Common myeloid progenitor, CD34-positive (primary cell): ENCODE results near the gene MAPK8IP2.

ENCODE experiments used
- CTCF ChIA-PET: fragments of 350-600 bp; sonication (Branson Sonifier 250); formaldehyde crosslinking; loops from one replicate; lab custom pipeline; 2021; ENCODE audit warnings: antibody characterized with exemption; lab: Charles Lee
- POLR2A ChIA-PET: fragments of 350-600 bp; sonication (Branson Sonifier 250); formaldehyde crosslinking; loops from one replicate; lab custom pipeline; 2021; ENCODE audit warnings: antibody characterized with exemption; lab: Charles Lee
- DNase-seq, 3 donors: peaks; one replicate each; pipeline versions ENCODE4 v3.0.0 to v3.0.0-alpha.2; 2013
- H3K27ac ChIP-seq, 2 experiments: 1 replicate in 1 of 2; 2 replicates in 1 of 2; pipeline ENCODE4 v1.7.0; 2013; ENCODE audit warnings: inconsistent platforms in 2 of 2, low read length in 2 of 2, mild to moderate bottlenecking in 2 of 2, low read depth in 1 of 2, moderate library complexity in 1 of 2; ENCODE audit not compliant: severe bottlenecking in 2 of 2, insufficient read depth in 1 of 2, poor library complexity in 1 of 2
- H3K27me3 ChIP-seq, 5 experiments: replicated peaks in 2 of 5; 1 replicate in 3 of 5; 2 replicates in 2 of 5; pipeline versions ENCODE4 v1.6.1 to v1.7.0; 2013; ENCODE audit warnings: low read length in 4 of 5, mild to moderate bottlenecking in 2 of 5, moderate library complexity in 2 of 5, inconsistent platforms in 1 of 5; ENCODE audit not compliant: insufficient read depth in 5 of 5, control insufficient read depth in 4 of 5
- H3K36me3 ChIP-seq, 4 experiments: 1 replicate in 2 of 4; 2 replicates in 2 of 4; pipeline versions ENCODE4 v1.6.1 to v1.7.0; 2013; ENCODE audit warnings: low read length in 3 of 4, control low read depth in 1 of 4, mild to moderate bottlenecking in 1 of 4; ENCODE audit not compliant: control insufficient read depth in 4 of 4, insufficient read depth in 4 of 4
- H3K4me1 ChIP-seq, 4 experiments: 1 replicate in 3 of 4; 2 replicates in 1 of 4; pipeline versions ENCODE4 v1.6.1 to v1.7.1; 2013; ENCODE audit warnings: low read length in 3 of 4, mild to moderate bottlenecking in 3 of 4, control low read depth in 1 of 4, inconsistent platforms in 1 of 4, moderate library complexity in 1 of 4; ENCODE audit not compliant: control insufficient read depth in 4 of 4, insufficient read depth in 4 of 4; ENCODE audit errors: control extremely low read depth in 1 of 4
- H3K4me3 ChIP-seq, 7 experiments: 1 replicate in 4 of 7; 2 replicates in 3 of 7; pipeline versions ENCODE4 v1.5.1 to v1.7.0; 2013; ENCODE audit warnings: mild to moderate bottlenecking in 7 of 7, low read length in 6 of 7, moderate library complexity in 6 of 7, inconsistent platforms in 2 of 7, low read depth in 2 of 7, control low read depth in 1 of 7; ENCODE audit not compliant: insufficient read depth in 4 of 7, control insufficient read depth in 1 of 7; ENCODE audit errors: extremely low read depth in 1 of 7
- H3K9me3 ChIP-seq, 5 experiments: 1 replicate in 4 of 5; 2 replicates in 1 of 5; pipeline versions ENCODE4 v1.6.1 to v1.7.1; 2013; ENCODE audit warnings: low read length in 4 of 5, mild to moderate bottlenecking in 2 of 5, inconsistent platforms in 1 of 5, low read depth in 1 of 5, moderate library complexity in 1 of 5; ENCODE audit not compliant: control insufficient read depth in 4 of 5, insufficient read depth in 2 of 5; ENCODE audit errors: control extremely low read depth in 1 of 5
- WGBS: methylation state at CpG from one replicate; pipeline ENCODE4 v1.1.5; 2013; ENCODE audit not compliant: insufficient coverage; 5-methylcytosine and 5-hydroxymethylcytosine counted together

MAPK8IP2 gene

GRCh38 chr22:50579752-50580151, 20.8 kb upstream of the MAPK8IP2 start:
- no peak overlapping the region for H3K27ac ChIP-seq
- POLR2A ChIA-PET = no interaction called here
- peaks cover 0 to 3% (median 0%) of the 10 kb centered on the region in 5 experiments for H3K27me3 ChIP-seq
- H3K4me3 ChIP-seq = no peak overlapping the region
- no peaks in the 10 kb centered on the region for H3K9me3 ChIP-seq
- no peak for DNase-seq
- H3K4me1 ChIP-seq = peaks cover 0 to 34% (median 26%) of the 10 kb centered on the region in 4 experiments
- 100% methylated on average over 1 of the region's 4 CpGs for WGBS
- CTCF ChIA-PET = no interaction called here
- peaks cover 0 to 44% (median 17%) of the 10 kb centered on the region in 4 experiments for H3K36me3 ChIP-seq

GRCh38 chr22:50581031-50581949, 19.3 kb upstream of the MAPK8IP2 start:
- H3K4me1 ChIP-seq = peaks cover 0 to 41% (median 26%) of the 10 kb centered on the region in 4 experiments
- H3K9me3 ChIP-seq = no peaks in the 10 kb centered on the region
- no peak for DNase-seq
- peak overlapping the region; percentile 32 to 84 (median 79) for H3K4me3 ChIP-seq
- ChIA-PET CTCF (interaction anchor here (0.5 to 1.9 kb wide), 5 partner anchors 10 to 80 kb away, joined by 3 to 4 read pairs (median 4); partner anchors contain the start of gene SYCE3), POLR2A (no interaction called here)
- 94% methylated on average over 18 of the region's 22 CpGs for WGBS
- peak overlapping the region in 1 of 2 experiments; percentile 92 for H3K27ac ChIP-seq
- peaks cover 0 to 3% (median 0%) of the 10 kb centered on the region in 5 experiments for H3K27me3 ChIP-seq
- peaks cover 0 to 37% (median 17%) of the 10 kb centered on the region in 4 experiments for H3K36me3 ChIP-seq

DNA sequence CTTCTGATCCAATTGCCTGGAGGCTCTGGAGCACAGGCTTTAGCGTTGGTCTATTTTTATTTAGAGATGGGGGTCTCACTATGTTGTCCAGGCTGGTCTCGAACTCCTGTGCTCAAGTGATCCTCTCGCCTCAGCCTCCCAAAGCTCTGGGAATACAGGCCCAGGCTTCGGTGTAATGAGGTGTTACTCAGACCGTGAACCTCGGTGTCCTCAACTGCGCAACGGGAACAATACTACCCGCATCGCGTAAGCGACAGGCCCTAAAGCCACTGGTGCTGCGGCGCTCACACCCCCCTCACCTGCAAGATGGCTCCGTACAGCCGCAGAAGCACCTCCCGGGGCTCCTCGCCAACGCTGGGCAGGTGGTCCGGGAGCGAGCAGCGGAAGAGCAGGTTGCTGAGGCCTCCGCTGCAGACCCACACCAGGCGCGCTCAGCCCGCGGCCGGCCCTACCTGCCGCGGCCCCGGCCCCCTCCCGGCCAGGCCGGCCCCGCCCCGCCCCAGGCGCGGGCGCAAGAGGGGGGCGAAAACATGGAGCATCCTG, 18.6 kb upstream of the MAPK8IP2 start:
- POLR2A ChIA-PET = interaction anchor here (1.0 to 1.6 kb wide), 4 partner anchors 12 to 90 kb away, joined by 3 to 8 read pairs (median 5); partner anchors contain the start of gene SYCE3
- H3K4me3 ChIP-seq = peak overlapping the region; percentile 63 to 84 (median 79)
- WGBS = 9% methylated on average over 34 of the region's 39 CpGs

GRCh38 chr22:50582493-50583293, 17.9 kb upstream of the MAPK8IP2 start, which contains the start of gene CHKB:
Gene CHKB, minus strand, starts transcription at chr22:50582849. Its CDS starts 68 bp downstream, at chr22:50582781.
- Histone ChIP-seq H3K4me1 (peaks cover 0 to 37% (median 23%) of the 10 kb centered on the region in 4 experiments), H3K27me3 (peaks cover 0 to 3% (median 0%) of the 10 kb centered on the region in 5 experiments), H3K9me3 (no peaks in the 10 kb centered on the region), H3K36me3 (peaks cover 0 to 27% (median 17%) of the 10 kb centered on the region in 4 experiments), H3K4me3 (peak within 1 kb of the TSS; percentile 63 to 84 (median 79)), H3K27ac (peak within 1 kb of the TSS; percentile 88 to 92)
- POLR2A ChIA-PET = interaction anchor here (1.0 to 1.6 kb wide), 4 partner anchors 13 to 89 kb away, joined by 3 to 8 read pairs (median 5); partner anchors contain the start of gene SYCE3
- CTCF ChIA-PET = interaction anchor here (1.3 to 1.9 kb wide), 3 partner anchors 9 to 20 kb away, joined by 3 to 4 read pairs (median 4); partner anchors contain the start of gene SYCE3
- peak; percentile 95 to 98 (median 98) for DNase-seq
- 0% methylated on average over 85 of the region's 96 CpGs for WGBS

More for the DNA sequence above, 18.6 kb upstream of the MAPK8IP2 start:
- Histone ChIP-seq H3K27ac (peak overlapping the region; percentile 88 to 92), H3K36me3 (peaks cover 0 to 30% (median 17%) of the 10 kb centered on the region in 4 experiments), H3K27me3 (peaks cover 0 to 3% (median 0%) of the 10 kb centered on the region in 5 experiments), H3K9me3 (no peaks in the 10 kb centered on the region), H3K4me1 (peaks cover 0 to 41% (median 26%) of the 10 kb centered on the region in 4 experiments)
- CTCF ChIA-PET = interaction anchor here (0.5 to 1.9 kb wide), 5 partner anchors 9 to 81 kb away, joined by 3 to 4 read pairs (median 4); partner anchors contain the start of gene SYCE3
- DNase-seq = peak in 2 of 3 donors; percentile 49 to 54

- ChIA-PET CTCF (interaction anchor here (1.9 kb wide), 1 partner anchor 21 kb away, joined by 4 read pairs; the partner anchor contains the start of gene SYCE3), POLR2A (interaction anchor here (1.4 to 1.6 kb wide), 3 partner anchors 21 to 88 kb away, joined by 3 to 8 read pairs (median 7); partner anchors contain the start of gene SYCE3)
- peaks cover 0 to 3% (median 0%) of the 10 kb centered on the region in 5 experiments for H3K27me3 ChIP-seq
- peaks cover 0 to 31% (median 20%) of the 10 kb centered on the region in 4 experiments for H3K4me1 ChIP-seq
- H3K27ac ChIP-seq = peak overlapping the region in 1 of 2 experiments; percentile 50
- H3K4me3 ChIP-seq = peak overlapping the region; percentile 42 to 84 (median 79)
- H3K36me3 ChIP-seq = peaks cover 0 to 26% (median 17%) of the 10 kb centered on the region in 4 experiments
- no peaks in the 10 kb centered on the region for H3K9me3 ChIP-seq
- WGBS = 11% methylated on average over 36 of the region's 37 CpGs
- DNase-seq = no peak
Observed at GRCh38 chr22:50583294-50583861, 17.2 kb upstream of the MAPK8IP2 start.
